Keratinocyte (primary cell): ENCODE results near the gene CD300C.

Experiments
- EZH2 ChIP-seq: IDR thresholded peaks from one replicate; pipeline ENCODE4 v1.6.1; 2012; ENCODE audit warnings: inconsistent platforms, mild to moderate bottlenecking, low read length, moderate library complexity
- TF ChIP-seq, protein P1 (sequence below), 3 experiments: IDR thresholded peaks in 1 of 3; conservative IDR thresholded peaks in 1 of 3; optimal IDR thresholded peaks in 1 of 3; 2 replicates in 2 of 3; 3 replicates in 1 of 3; pipeline versions ENCODE3 to v1.5.1; 2011; ENCODE audit warnings: low read length in 3 of 3, mild to moderate bottlenecking in 3 of 3, moderate library complexity in 2 of 3, control low read depth in 1 of 3, inconsistent platforms in 1 of 3; ENCODE audit not compliant: insufficient read depth in 2 of 3; ENCODE audit errors: extremely low read depth in 1 of 3

DNA sequence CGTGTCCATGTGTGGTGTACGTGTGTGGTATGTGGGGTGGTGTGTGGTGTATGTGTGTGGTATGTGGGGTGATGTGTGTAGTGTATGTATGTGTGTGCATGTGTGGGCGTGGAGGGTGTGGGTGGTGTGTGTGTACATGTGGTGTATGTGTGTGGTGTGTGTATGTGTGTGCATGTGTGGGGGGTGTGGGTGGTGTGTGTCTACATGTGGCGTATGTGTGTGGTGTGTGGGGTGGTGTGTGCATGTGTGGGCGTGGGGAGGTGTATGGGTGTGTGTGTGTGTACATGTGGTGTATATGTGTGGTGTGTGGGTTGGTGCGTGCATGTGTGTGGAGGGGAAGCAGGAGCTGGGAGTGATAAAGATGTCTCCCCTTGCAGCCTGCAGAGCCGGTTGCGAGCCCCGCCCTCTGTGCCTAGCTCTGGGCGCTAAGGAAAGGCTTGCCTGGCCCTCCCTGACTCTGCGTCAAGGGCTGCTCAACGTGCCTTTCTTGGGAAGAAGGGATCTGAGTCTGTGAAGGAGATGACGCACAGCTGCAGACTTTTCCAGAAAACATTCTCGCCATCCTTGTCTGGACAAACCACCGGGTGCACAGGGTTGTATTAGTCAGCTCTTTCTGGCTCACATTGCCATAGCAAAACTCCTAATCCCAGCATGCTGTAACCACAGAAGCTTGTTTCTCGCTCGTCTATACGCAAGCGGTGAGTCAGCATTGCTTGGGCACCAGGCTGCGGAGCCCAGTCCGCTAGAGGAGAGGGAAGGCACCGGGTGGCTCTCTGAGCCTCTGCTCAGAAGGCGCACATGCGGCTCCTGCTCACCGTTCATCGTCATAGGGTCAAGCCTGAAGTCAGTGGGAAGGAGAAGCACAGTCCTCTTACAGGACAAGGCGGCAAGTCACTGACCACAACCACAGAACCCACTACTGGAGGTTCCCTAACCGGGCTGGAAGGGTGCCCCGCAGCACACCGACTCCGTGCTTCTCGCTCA is 23.4 kb upstream of the CD300C start:
- TF ChIP-seq, protein P1, sequence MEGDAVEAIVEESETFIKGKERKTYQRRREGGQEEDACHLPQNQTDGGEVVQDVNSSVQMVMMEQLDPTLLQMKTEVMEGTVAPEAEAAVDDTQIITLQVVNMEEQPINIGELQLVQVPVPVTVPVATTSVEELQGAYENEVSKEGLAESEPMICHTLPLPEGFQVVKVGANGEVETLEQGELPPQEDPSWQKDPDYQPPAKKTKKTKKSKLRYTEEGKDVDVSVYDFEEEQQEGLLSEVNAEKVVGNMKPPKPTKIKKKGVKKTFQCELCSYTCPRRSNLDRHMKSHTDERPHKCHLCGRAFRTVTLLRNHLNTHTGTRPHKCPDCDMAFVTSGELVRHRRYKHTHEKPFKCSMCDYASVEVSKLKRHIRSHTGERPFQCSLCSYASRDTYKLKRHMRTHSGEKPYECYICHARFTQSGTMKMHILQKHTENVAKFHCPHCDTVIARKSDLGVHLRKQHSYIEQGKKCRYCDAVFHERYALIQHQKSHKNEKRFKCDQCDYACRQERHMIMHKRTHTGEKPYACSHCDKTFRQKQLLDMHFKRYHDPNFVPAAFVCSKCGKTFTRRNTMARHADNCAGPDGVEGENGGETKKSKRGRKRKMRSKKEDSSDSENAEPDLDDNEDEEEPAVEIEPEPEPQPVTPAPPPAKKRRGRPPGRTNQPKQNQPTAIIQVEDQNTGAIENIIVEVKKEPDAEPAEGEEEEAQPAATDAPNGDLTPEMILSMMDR (optimal IDR thresholded peaks at IDR 0.05 in 1 of 3, IDR thresholded peaks at IDR 0.05 in 1 of 3, conservative IDR thresholded peaks at IDR 0.05 in 1 of 3; ENCODE audit: extremely low read depth in 1 of 3, insufficient read depth in 2 of 3, low read length in 3 of 3), result peak in 1 of 3 experiments; percentile 7
- TF ChIP-seq EZH2, result no peak
